NCI-H2227 (cell line): ENCODE data around the gene EDC3.
"Not testable (repeated sequence)": the region's sequence is repeated elsewhere in the genome, so short reads cannot be mapped to it uniquely, and the experiment has no call there.

Experiments used
- DNase-seq: peaks from one replicate; lab custom pipeline; 2025; ENCODE audit not compliant: unreplicated experiment; lab: John Stamatoyannopoulos, UW

EDC3 gene

GRCh38 chr15:74653426-74654102 is 42.3 kb downstream of the EDC3 start:
- DNase-seq, result no peak

GRCh38 chr15:74651242-74651741 is 44.5 kb downstream of the EDC3 start:
- peak; percentile 22 for DNase-seq

GRCh38 chr15:74648051-74648842 is 47.6 kb downstream of the EDC3 start:
- no peak for DNase-seq

GRCh38 chr15:74646480-74646879 is 49.3 kb downstream of the EDC3 start:
- no peak for DNase-seq

GRCh38 chr15:74643665-74644204 is 52.1 kb downstream of the EDC3 start:
- DNase-seq, result no peak

GRCh38 chr15:74642734-74643664 is 52.8 kb downstream of the EDC3 start:
- peak; percentile 64 for DNase-seq

GRCh38 chr15:74642348-74642733 is 53.5 kb downstream of the EDC3 start:
- no peak for DNase-seq

GRCh38 chr15:74641151-74641550 is 54.7 kb downstream of the EDC3 start:
- DNase-seq, result no peak

- no peak for DNase-seq
Measured at GRCh38 chr15:74636984-74637383, 58.8 kb downstream of the EDC3 start.

- DNase-seq, result peak; percentile 76
Measured at GRCh38 chr15:74635228-74635627, 60.6 kb downstream of the EDC3 start.

GRCh38 chr15:74633781-74634180 is 62.0 kb downstream of the EDC3 start:
- no peak for DNase-seq

- DNase-seq, result no peak
Measured at GRCh38 chr15:74632601-74633000, 63.2 kb downstream of the EDC3 start.

GRCh38 chr15:74631935-74632560 is 63.8 kb downstream of the EDC3 start:
- peak; percentile 51 for DNase-seq

GRCh38 chr15:74631408-74631807 is 64.4 kb downstream of the EDC3 start:
- no peak for DNase-seq

GRCh38 chr15:74631087-74631385 is 64.8 kb downstream of the EDC3 start:
- no peak for DNase-seq

- no peak for DNase-seq
Measured at GRCh38 chr15:74630284-74631086, 65.3 kb downstream of the EDC3 start.

GRCh38 chr15:74629696-74630095 is 66.1 kb downstream of the EDC3 start:
- not testable (repeated sequence) for DNase-seq

GRCh38 chr15:74628949-74629348 is 66.9 kb downstream of the EDC3 start:
- DNase-seq, result no peak

- DNase-seq, result no peak
Measured at GRCh38 chr15:74628199-74628598, 67.6 kb downstream of the EDC3 start.

GRCh38 chr15:74627766-74628165 is 68.1 kb downstream of the EDC3 start:
- no peak for DNase-seq
